HS-5 (cell line): ENCODE results near the gene FAM89B.

Source experiments
- DNase-seq: peaks from one replicate; pipeline ENCODE4 v3.0.0-alpha.2; 2012; ENCODE audit warnings: low read depth

The FAM89B gene

DNA sequence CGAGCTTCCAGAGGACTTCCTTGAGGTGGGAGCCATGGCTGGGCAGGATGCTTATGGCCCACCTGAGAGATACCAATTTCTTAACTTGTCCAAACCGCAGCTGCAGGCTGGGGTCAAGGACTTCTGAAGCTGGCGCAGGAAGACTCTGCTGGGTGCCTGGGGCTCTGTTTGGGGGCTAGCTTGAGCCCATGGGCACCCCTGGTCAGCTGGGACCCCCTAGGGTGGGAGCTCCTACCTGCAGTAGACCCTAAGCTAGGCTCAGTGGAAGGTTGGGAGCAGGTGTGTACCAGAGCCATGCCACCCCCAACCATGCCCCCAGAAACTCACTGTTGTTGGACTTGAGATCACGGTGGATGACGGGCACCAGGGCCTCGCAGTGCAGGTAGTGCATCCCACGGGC, 40.4 kb downstream of the FAM89B start:
- no peak for DNase-seq

DNA sequence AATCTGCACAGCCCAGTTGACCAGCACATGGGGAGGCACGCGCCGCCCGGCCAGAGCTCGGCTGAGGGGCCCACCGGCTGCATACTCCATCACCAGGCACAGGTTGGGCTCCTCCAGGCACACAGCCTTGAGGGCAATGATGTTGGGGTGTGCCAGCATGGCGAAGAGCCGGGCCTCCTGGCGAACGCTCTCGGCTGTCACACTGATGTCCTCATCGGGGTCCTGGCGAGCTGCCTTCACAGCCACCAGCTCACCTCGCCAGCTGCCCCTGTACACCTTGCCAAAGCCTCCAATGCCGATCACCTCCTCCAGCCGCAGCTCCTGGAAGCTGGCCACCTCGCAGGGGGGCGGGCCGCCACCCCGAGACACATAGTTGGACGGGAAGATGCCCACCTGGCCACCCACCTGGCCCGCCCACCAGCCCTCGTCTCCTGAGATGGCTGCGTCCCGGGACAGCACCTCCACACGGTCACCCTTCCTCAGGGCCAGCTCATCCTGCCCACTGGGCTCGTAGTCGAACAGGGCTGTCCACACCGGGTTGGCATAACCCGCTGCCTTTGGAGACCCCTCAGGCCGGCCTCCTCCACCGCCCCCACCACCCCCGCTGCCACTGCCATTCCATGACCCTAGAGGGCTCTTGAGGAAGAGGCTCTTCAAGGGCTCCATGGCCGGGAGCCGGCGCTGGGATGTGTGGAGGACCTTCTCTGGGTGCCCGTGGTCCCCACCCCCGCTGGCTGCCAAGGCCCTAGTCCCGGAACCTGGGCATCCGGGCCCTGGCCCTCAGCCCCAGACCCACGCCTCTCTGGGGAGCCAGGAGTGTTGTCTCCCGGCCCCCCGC, 41.0 kb downstream of the FAM89B start:
- no peak for DNase-seq

DNA sequence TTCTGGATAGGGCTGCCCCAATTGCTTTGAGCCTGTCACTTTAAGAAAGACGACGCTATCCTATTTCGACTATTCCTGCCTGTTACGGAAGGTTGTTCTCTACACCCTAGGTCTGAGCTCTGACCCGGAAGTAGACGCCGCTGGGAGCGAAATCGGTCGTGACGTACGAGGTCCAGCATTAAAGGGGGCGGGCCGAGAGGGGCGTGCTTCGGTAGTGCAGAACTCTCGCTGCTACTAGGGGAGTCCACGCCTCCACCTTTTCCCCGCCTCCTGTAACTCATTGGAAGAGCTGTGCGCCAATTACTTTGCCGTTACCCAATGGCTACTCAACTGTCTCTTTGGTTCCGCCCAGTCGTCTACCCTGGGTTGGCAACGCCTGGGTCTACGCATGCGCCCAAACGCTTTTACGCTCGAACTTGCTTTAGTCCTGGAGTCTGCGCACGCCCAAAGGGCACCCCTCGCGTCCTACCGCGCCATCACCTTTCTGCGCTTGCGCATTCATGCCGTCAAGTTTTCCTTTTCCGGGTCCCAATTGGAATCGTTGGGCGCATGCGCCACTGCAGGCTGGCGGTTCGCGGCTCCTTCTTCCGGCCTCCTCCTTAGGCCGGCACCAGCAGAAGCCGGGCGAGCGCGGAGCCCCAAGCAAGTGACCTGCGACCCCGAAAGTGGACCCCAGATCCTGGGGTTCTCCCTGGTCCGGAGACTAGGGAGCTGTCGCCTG, 43.1 kb downstream of the FAM89B start, which contains the start of gene PCNX3:
TSS of gene PCNX3 (plus strand) at position 548 of the 721 bp plus-strand sequence. CDS start 536 bp downstream, outside the sequence.
- peak; percentile 100 for DNase-seq

DNA sequence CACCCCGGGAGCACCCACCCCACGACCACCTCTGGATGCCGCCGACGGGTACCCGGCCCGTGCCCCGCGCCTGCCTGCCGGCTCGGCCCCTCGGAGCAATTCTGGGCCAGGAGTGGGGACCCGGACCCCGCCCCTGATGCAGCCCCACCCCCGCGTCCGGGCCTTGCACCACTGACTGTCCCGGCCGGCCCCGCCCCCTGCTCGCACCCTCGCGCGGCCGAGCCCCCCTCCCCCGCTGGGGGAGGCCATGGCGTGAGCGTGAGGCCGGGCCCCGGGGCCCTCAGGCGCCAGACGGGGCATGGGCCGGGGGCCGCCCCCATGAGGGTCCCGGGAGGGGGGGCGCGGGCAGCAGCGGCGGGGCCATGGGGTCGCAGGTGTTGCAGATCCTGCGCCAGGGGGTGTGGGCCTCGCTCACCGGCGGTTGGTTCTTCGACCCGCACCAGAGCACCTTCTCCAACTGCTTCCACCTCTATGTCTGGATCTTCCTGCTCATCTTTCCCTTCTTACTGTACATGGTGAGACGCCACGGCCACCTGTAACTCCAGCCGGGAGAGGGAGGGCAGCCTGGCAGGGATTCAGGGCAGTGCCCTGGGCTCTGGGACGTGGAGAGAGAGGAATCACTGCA, 43.7 kb downstream of the FAM89B start:
- DNase-seq, result no peak

DNA sequence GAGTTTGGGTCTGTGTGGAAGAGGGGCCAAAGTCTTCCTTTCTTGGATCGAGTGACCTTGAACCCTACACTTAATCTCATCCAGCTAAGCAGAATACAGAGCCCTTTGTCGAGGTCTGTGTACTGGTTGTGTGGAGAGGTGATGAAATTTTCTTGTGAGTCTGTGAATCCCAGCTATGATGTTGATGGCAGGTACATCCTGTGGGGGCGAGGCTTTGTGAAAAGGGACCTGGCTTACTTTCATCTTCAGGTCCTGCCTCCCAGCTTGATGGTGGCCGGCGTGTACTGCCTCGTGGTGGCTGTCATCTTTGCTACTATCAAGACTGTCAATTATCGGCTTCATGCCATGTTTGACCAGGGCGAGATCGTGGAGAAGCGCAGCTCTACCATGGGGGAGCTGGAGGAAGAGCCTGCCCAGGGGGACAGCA, 44.2 kb downstream of the FAM89B start:
- DNase-seq, result no peak

DNA sequence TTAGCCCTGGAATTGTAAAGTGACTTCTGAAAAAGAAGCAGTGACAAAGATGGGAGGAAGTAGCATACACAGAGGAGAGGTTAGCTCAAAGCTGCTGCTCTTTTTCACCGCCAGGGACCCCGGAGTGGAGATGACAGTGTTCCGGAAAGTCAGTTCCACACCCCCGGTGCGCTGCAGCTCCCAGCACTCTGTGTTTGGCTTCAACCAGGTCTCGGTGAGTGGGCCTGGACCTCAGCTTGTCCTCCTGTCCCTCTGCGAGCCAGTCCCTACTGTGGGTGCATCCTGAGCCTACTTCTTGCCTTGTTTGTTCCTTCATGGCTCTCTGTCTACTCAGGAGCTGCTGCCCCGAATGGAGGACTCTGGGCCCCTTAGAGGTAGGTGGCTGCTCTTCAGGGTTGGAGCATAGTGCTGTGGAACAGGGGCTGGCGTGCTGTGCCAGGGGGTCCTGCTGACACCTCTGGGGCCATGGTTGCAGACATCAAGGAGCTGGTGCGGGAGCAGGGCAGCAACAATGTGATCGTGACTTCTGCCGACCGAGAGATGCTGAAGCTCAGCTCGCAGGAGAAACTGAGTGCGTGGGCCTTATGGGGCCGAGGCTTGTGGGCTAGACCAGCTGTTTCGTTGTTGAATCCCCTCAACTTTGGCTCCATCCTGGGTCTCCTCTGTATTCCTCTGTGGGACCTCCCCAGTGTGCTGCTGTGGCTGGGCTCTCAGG, 45.0 kb downstream of the FAM89B start:
- DNase-seq, result no peak

DNA sequence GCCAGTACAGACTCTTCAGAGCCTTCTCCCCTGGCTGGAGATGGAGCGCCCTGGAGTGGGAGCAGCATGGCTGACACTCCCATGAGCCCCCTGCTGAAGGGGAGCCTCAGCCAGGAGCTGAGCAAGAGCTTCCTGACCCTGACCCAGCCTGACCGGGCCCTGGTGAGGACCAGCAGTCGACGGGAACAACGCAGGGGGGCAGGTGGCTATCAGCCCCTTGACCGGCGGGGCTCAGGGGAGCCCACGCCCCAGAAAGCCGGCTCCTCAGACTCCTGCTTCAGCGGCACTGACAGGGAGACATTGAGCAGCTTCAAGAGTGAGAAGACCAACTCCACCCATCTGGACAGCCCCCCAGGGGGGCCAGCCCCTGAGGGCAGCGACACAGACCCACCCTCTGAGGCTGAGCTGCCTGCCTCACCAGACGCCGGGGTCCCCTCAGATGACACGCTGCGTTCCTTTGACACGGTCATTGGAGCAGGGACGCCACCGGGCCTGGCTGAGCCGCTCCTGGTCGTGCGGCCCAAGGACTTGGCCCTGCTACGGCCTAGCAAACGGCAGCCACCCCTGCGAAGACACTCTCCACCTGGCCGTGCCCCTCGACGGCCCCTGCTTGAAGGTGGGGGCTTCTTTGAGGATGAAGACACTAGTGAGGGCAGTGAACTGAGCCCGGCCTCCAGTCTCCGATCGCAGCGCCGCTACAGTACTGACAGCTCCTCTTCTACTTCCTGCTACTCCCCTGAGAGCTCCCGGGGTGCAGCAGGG, 45.8 kb downstream of the FAM89B start:
- DNase-seq, result no peak

DNA sequence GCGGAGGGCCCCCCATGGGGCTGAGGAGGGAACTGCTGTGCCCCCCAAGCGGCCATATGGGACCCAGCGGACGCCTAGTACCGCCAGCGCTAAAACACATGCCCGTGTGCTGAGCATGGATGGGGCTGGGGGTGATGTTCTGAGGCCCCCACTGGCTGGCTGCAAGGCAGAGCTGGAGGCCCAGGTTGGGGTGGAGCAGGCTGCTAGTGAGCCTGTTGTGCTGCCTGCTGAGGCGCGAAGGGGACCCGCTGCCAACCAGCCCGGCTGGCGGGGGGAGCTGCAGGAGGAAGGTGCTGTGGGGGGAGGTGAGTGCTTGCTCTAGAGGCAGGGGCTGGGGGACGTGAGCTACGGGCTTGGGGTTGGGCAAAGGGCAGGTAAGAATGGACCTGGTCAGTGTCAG, 46.4 kb downstream of the FAM89B start:
- no peak for DNase-seq

DNA sequence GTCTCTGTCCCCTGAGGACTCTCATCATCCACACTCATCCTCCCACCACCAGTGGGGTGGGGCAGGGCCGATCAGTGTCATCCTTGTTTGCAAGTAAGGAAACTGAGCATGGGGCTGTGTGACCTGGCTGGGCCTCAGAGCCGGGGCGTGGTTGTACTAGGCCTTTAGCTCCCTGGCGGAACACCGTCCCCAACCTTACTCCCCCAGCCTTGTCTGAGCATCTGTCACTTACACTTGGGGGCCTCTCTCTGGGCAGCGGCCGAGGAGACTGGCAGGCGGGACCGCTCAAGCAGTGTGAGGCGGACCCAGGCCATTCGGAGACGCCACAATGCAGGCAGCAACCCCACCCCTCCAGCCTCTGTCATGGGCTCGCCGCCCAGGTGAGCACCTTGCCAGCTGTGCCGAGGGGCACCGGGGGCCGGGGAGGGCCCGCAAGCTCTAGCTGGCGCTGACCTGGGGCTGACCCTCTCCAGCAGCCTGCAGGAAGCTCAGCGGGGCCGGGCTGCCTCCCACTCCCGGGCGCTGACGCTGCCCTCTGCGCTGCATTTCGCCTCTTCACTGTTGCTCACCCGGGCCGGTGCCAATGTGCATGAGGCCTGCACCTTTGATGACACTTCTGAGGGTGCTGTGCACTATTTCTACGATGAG, 47.1 kb downstream of the FAM89B start:
- no peak for DNase-seq

DNA sequence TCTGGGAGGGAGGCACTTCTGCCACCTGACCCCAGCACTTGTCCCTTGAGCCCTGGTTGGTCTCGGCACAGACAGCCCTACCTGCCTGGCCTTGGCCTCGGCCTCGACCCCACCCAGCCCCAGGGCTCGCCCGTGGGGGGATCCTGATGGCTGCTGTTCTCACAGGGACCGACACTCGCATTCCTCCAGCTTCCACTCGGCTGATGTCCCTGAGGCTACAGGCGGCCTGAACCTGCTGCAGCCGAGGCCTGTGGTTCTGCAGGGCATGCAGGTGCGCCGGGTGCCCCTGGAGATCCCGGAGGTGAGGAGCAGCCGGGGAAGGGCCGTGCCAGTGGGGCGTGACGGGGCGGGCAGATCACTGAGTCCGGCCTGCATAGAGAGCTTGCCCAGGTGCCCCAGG, 48.3 kb downstream of the FAM89B start:
- DNase-seq, result no peak

DNA sequence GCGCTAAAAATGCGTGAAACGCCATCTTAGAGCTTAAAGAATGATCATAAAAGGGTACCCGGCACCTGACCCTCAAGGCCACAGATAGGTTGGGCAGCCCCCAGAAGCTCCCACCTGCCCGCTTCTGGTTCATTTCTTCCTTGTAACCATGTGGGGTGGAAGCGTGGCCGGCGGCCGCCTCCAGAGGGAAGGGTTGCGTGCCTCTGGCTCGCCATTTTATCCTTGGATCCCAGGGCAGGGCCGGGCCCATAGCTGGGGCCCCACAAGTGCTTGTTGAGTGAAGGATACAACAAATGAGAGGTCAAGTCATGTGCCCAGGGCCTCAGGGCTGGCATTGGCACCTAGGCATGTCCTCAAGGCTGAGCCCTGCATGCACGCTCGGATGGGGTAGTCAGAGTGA, 49.1 kb downstream of the FAM89B start:
- no peak for DNase-seq

DNA sequence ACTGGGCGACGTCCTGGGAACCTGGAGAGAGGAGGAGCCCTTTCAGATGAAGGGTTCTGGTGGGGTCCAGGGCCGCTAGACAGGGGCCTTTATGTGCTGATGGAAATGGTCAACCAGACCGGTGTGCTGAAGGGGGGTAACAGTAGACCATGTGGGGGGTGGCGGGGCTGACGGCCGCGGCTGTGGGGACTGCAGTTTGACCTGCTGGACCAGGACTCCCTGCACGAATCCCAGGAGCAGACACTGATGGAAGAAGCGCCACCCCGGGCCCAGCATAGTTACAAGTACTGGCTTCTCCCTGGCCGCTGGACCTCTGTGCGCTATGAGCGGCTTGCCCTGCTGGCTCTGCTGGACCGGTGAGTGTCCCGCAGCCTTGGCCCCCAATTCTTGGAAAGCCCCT, 49.7 kb downstream of the FAM89B start:
- no peak for DNase-seq

DNA sequence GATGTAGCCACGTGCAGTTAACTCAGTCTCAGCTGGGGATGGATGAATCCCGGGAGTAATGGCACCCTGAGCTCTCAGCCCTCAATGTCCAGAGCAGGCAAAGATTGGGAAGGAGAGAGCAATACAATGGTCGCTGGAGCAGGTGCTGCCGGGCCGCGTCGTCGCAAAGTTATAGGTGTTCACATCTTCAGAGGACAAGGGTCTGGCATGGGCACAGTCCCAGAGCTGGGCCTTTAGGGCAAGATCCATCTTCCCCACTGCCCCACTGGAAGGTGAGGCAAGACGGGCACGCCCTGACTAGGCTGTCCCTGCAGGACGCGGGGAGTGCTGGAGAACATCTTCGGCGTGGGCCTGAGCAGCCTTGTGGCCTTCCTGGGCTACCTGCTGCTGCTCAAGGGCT, 50.8 kb downstream of the FAM89B start:
- no peak for DNase-seq
